Osteocyte (in vitro differentiated cells): Measurements from ENCODE around the gene PLEKHN1. TPM values are rescaled to one million over a fixed set of nuclear protein-coding genes. Genes with fewer than 3 reads are reported as not detected.

Experiments used
- DNase-seq: peaks from one replicate; pipeline ENCODE4 v3.0.0; 2021; ENCODE audit warnings: mixed read lengths; ENCODE audit not compliant: unreplicated experiment; ENCODE audit errors: extremely low spot score
- H3K27ac Mint-ChIP-seq: one replicate; pipeline ENCODE4 v1.8.0; 2021; ENCODE audit warnings: mild to moderate bottlenecking, mixed read lengths; ENCODE audit not compliant: unreplicated experiment
- H3K27me3 Mint-ChIP-seq: one replicate; pipeline ENCODE4 v1.8.0; 2021; ENCODE audit warnings: mixed read lengths; ENCODE audit not compliant: unreplicated experiment
- H3K36me3 Mint-ChIP-seq: one replicate; pipeline ENCODE4 v1.8.0; 2021; ENCODE audit warnings: mixed read lengths; ENCODE audit not compliant: unreplicated experiment
- H3K4me1 Mint-ChIP-seq: one replicate; pipeline ENCODE4 v1.8.0; 2021; ENCODE audit warnings: mixed read lengths; ENCODE audit not compliant: unreplicated experiment
- H3K4me3 Mint-ChIP-seq: one replicate; pipeline ENCODE4 v1.8.0; 2021; ENCODE audit warnings: mild to moderate bottlenecking, moderate library complexity, mixed read lengths; ENCODE audit not compliant: unreplicated experiment
- H3K9me3 Mint-ChIP-seq: one replicate; pipeline ENCODE4 v1.8.0; 2021; ENCODE audit warnings: mixed read lengths; ENCODE audit not compliant: unreplicated experiment
- CTCF ChIP-seq: fragments of 200-600 bp; sonication (generic); IDR thresholded peaks from 2 replicates; pipeline ENCODE4 v1.5.0; 2021; ENCODE audit warnings: antibody characterized with exemption, mild to moderate bottlenecking, moderate library complexity
- total RNA-seq: library from RNA; stranded (reverse); gene quantifications from 2 replicates; pipeline ENCODE4 v1.2.1, GENCODE V29; 2021

Gene PLEKHN1
- total RNA-seq, 1 donor from 2014 or later: 0.21 TPM

DNA sequence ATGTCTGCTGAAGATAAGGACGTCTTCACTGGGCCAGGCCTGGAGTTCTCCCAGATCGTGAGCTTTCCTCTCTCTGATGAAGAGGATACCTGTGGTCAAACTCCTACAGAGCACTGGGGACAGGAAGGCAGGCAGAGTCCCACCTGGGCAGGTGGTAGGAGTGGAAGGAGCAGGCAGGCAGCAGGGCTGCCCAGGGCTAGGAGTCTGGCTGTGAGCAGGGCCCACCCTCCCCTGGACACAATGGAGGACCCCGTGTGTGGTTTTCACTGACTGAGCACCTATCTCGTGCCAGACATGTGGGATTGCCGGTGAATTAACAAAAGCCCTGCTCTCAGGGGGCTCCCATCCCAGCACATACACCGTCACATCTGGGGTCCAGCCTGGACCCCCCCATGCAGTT, 47.4 kb upstream of the PLEKHN1 start:
- peaks cover 23% of the 10 kb centered on the region for H3K27me3 Mint-ChIP-seq
- H3K27ac Mint-ChIP-seq: no peak overlapping the region
- H3K4me3 Mint-ChIP-seq: no peak overlapping the region
- peaks cover 23% of the 10 kb centered on the region for H3K4me1 Mint-ChIP-seq
- H3K9me3 Mint-ChIP-seq: no peaks in the 10 kb centered on the region
- DNase-seq: no peak
- no peak for TF ChIP-seq CTCF
- H3K36me3 Mint-ChIP-seq: no peaks in the 10 kb centered on the region

DNA sequence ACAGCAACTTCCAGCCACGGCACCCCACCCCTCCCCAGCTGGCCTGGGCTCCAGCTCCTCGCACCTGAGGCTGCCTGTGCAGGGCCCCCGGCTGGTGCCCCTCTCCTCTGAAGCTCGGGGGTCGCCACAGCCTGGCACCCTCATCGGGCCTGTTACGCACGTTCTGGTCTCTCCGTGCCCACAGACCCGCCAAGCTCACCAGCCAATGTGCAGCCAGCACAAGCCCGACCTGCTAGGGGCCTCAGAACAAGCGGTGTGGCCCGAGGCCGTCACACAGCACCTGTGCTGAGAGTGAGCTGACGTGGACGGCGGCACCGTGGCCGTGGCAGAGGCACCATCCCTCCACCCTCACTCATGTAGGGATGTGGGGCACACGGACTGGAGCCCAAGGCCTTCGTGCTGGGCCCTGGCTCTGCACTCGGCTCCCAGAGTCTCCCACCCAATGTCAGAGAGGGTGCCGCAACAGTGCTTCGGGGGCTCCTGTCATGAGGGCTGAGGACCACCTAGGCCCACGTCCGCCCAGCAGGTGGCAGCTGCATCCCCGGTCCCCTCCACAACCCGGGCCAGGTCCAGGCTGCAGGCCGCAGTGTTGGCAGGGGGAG, 46.9 kb upstream of the PLEKHN1 start:
- TF ChIP-seq CTCF: no peak
- no peak overlapping the region for H3K4me3 Mint-ChIP-seq
- H3K27ac Mint-ChIP-seq: no peak overlapping the region
- H3K9me3 Mint-ChIP-seq: no peaks in the 10 kb centered on the region
- DNase-seq: no peak
- H3K4me1 Mint-ChIP-seq: peaks cover 23% of the 10 kb centered on the region
- H3K27me3 Mint-ChIP-seq: peaks cover 20% of the 10 kb centered on the region
- no peaks in the 10 kb centered on the region for H3K36me3 Mint-ChIP-seq

DNA sequence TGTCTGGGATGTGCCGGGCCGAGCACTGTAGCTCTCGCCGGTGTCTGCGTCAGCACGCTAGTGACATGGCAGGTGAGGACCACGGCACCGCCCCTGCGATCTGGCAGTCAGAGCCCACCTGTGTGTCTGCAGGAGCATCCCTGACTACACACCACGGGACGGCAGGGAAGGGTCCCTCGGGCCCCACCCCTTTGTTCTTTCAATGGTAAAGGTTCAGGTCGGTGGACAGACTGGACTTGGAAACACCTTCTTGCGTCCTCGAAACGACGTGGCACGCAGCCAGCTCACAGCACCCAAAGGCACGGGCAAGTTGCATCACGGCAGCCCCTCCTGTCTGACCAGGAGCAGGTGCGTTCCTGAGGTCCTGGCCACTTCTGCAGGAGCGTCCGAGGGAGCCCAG, 46.3 kb upstream of the PLEKHN1 start:
- no peaks in the 10 kb centered on the region for H3K9me3 Mint-ChIP-seq
- H3K27ac Mint-ChIP-seq: no peak overlapping the region
- no peak overlapping the region for H3K4me3 Mint-ChIP-seq
- no peaks in the 10 kb centered on the region for H3K36me3 Mint-ChIP-seq
- no peak for DNase-seq
- H3K4me1 Mint-ChIP-seq: peaks cover 23% of the 10 kb centered on the region
- TF ChIP-seq CTCF: no peak
- H3K27me3 Mint-ChIP-seq: peaks cover 15% of the 10 kb centered on the region

DNA sequence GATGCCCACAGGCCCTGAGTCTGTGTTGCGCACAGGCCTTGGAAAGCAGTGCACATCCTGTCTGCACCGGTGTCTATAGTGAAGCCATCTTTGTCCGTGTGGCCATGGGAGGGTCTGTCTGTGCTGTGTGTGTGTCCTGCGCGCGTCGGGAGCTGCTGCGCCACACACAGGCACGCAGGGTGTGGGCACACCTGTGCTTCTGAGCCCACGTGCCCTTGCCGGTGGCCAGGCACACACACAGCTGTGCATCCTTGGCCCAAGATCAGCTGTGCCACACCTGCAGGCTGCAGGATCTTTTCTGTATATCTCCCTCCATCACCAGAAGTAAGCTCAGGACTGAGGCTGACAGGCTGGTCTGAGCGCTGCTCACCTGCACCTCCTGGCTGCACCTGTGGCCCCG, 45.8 kb upstream of the PLEKHN1 start:
- Mint-ChIP-seq H3K9me3 (no peaks in the 10 kb centered on the region), H3K4me3 (no peak overlapping the region), H3K27ac (no peak overlapping the region), H3K4me1 (peaks cover 23% of the 10 kb centered on the region), H3K36me3 (no peaks in the 10 kb centered on the region), H3K27me3 (peaks cover 12% of the 10 kb centered on the region)
- DNase-seq: no peak
- TF ChIP-seq CTCF: no peak

- DNase-seq: no peak
- Mint-ChIP-seq H3K9me3 (no peaks in the 10 kb centered on the region), H3K36me3 (no peaks in the 10 kb centered on the region), H3K27me3 (peaks cover 10% of the 10 kb centered on the region), H3K27ac (no peak overlapping the region), H3K4me3 (peak overlapping the region; percentile 22), H3K4me1 (peaks cover 23% of the 10 kb centered on the region)
- peak; percentile 55 for TF ChIP-seq CTCF
Observed at GRCh38 chr1:921011-921837, 45.1 kb upstream of the PLEKHN1 start.
